Breast epithelium (tissue), 4 donors: ENCODE data around the gene NOBOX. TPM values are rescaled to one million over a fixed set of nuclear protein-coding genes. Genes with fewer than 3 reads are reported as not detected.
A peak's percentile ranks its signal among the peaks of the same experiment; 100 is the strongest.

Source experiments
- DNase-seq, 2 donors: peaks; one replicate each; pipeline ENCODE4 v3.0.0-alpha.2; 2019; ENCODE audit warnings: low spot score in 2 of 2
- H3K27ac ChIP-seq, 2 donors: fragments of 200-600 bp; sonication (generic) in 1 of 2; one replicate each; pipeline ENCODE4 v1.5.1; 2016 to 2019; ENCODE audit warnings: mild to moderate bottlenecking in 1 of 2
- H3K27me3 ChIP-seq, 2 donors: fragments of 200-600 bp; sonication (generic) in 1 of 2; one replicate each; pipeline versions ENCODE4 v1.5.1 to v1.6.0; 2017 to 2019; ENCODE audit warnings: control low read depth in 1 of 2, mild to moderate bottlenecking in 1 of 2
- H3K36me3 ChIP-seq: fragments of 200-600 bp; one replicate; pipeline ENCODE4 v1.5.1; 2019
- H3K4me1 ChIP-seq, 2 donors: fragments of 200-600 bp; sonication (generic); one replicate each; pipeline ENCODE4 v1.5.1; 2016 to 2019; ENCODE audit warnings: control low read depth in 1 of 2
- H3K4me3 ChIP-seq, 3 donors: fragments of 200-600 bp; sonication (generic); 1 replicate in 2 of 3; 2 replicates in 1 of 3; pipeline ENCODE4 v1.5.1; 2016 to 2019; ENCODE audit warnings: mild to moderate bottlenecking in 3 of 3, moderate library complexity in 2 of 3
- H3K9me3 ChIP-seq, 2 donors: fragments of 200-600 bp; sonication (generic) in 1 of 2; one replicate each; pipeline ENCODE4 v1.5.1; 2016 to 2019; ENCODE audit warnings: control low read depth in 1 of 2
- CTCF ChIP-seq, 3 donors: fragments of 450-650 bp; IDR thresholded peaks; one replicate each; pipeline ENCODE4 v1.5.1; 2016 to 2017; ENCODE audit warnings: antibody characterized with exemption in 3 of 3, mild to moderate bottlenecking in 3 of 3, moderate library complexity in 3 of 3
- POLR2A ChIP-seq: fragments of 450-650 bp; IDR thresholded peaks from one replicate; pipeline ENCODE4 v1.6.1; 2016; ENCODE audit warnings: antibody characterized with exemption, mild to moderate bottlenecking, moderate library complexity
- POLR2AphosphoS5 ChIP-seq, 3 donors: sonication (generic); formaldehyde crosslinking; IDR thresholded peaks; one replicate each; pipeline ENCODE4 v1.6.1; 2017; ENCODE audit warnings: antibody characterized with exemption in 3 of 3
- intact Hi-C: fragments of 100-400 bp; cut with DNase I; formaldehyde crosslinking; loops from one replicate; pipeline ENCODE4 v1.15.1; 2023; ENCODE audit warnings: low total_unique reads
- total RNA-seq, 3 donors: library from RNA; depleted of rRNA; stranded (reverse); fragments of >200 nt; gene quantifications; one replicate each; pipeline ENCODE4 v1.1.0, GENCODE V29; 2016

Gene NOBOX
- total RNA-seq, 3 donors from 2014 or later: not detected

GRCh38 chr7:144398291-144398690, 5.2 kb downstream of the NOBOX start:
- no peaks in the 10 kb centered on the region for H3K9me3 ChIP-seq
- TF ChIP-seq CTCF (IDR thresholded peaks at IDR 0.05) (no peak), POLR2AphosphoS5 (IDR thresholded peaks at IDR 0.05) (no peak), POLR2A (no peak)
- no peak overlapping the region for H3K27ac ChIP-seq
- no peaks in the 10 kb centered on the region for H3K27me3 ChIP-seq
- intact Hi-C loops: no loop called here
- no peak overlapping the region for H3K4me3 ChIP-seq
- no peak for DNase-seq
- H3K4me1 ChIP-seq: no peaks in the 10 kb centered on the region
- no peaks in the 10 kb centered on the region for H3K36me3 ChIP-seq

GRCh38 chr7:144397086-144397485, 6.4 kb downstream of the NOBOX start:
- TF ChIP-seq POLR2A (no peak), CTCF (IDR thresholded peaks at IDR 0.05) (no peak), POLR2AphosphoS5 (IDR thresholded peaks at IDR 0.05) (no peak)
- Histone ChIP-seq H3K9me3 (no peaks in the 10 kb centered on the region), H3K4me3 (no peak overlapping the region), H3K4me1 (no peaks in the 10 kb centered on the region), H3K27me3 (no peaks in the 10 kb centered on the region), H3K36me3 (no peaks in the 10 kb centered on the region), H3K27ac (no peak overlapping the region)
- DNase-seq: no peak
- intact Hi-C loops: no loop called here

- no peaks in the 10 kb centered on the region for H3K9me3 ChIP-seq
- no peaks in the 10 kb centered on the region for H3K27me3 ChIP-seq
- DNase-seq: no peak
- no peaks in the 10 kb centered on the region for H3K36me3 ChIP-seq
- H3K27ac ChIP-seq: peak overlapping the region in 1 of 2 donors; percentile 33
- peak overlapping the region in 2 of 3 donors; percentile 2 to 45 for H3K4me3 ChIP-seq
- intact Hi-C loops: no loop called here
- no peaks in the 10 kb centered on the region for H3K4me1 ChIP-seq
- TF ChIP-seq POLR2AphosphoS5 (IDR thresholded peaks at IDR 0.05) (no peak), CTCF (IDR thresholded peaks at IDR 0.05) (peak; percentile 62 to 85 (median 78))
These were observed 11.7 kb downstream of the NOBOX start for GRCh38 chr7:144391823-144392255.

- H3K4me1 ChIP-seq: no peaks in the 10 kb centered on the region
- no peak for TF ChIP-seq POLR2AphosphoS5 (IDR thresholded peaks at IDR 0.05)
- no peak for TF ChIP-seq POLR2A
- no peak for TF ChIP-seq CTCF (IDR thresholded peaks at IDR 0.05)
- DNase-seq: no peak
- H3K27ac ChIP-seq: no peak overlapping the region
- H3K9me3 ChIP-seq: no peaks in the 10 kb centered on the region
- H3K27me3 ChIP-seq: no peaks in the 10 kb centered on the region
- no peaks in the 10 kb centered on the region for H3K36me3 ChIP-seq
- H3K4me3 ChIP-seq: no peak overlapping the region
- intact Hi-C loops: no loop called here
These were observed 12.5 kb downstream of the NOBOX start for GRCh38 chr7:144391014-144391413.

- TF ChIP-seq POLR2AphosphoS5 (IDR thresholded peaks at IDR 0.05) (no peak), CTCF (IDR thresholded peaks at IDR 0.05) (no peak), POLR2A (no peak)
- H3K36me3 ChIP-seq: no peaks in the 10 kb centered on the region
- no peak for DNase-seq
- no peak overlapping the region for H3K4me3 ChIP-seq
- no peaks in the 10 kb centered on the region for H3K27me3 ChIP-seq
- intact Hi-C loops: no loop called here
- H3K4me1 ChIP-seq: no peaks in the 10 kb centered on the region
- H3K27ac ChIP-seq: no peak overlapping the region
- no peaks in the 10 kb centered on the region for H3K9me3 ChIP-seq
These were observed 13.0 kb downstream of the NOBOX start for GRCh38 chr7:144390481-144390880.
